Ovary (tissue), 9 donors: ENCODE measurements around the gene HAUS8. TPM values are rescaled to one million over a fixed set of nuclear protein-coding genes. Genes with fewer than 3 reads are reported as not detected.

Source experiments
- DNase-seq, 5 donors: peaks; one replicate each; pipeline ENCODE4 v3.0.0-alpha.2; 2019 to 2020
- H3K27ac ChIP-seq, 2 donors: fragments of 200-600 bp; one replicate each; pipeline versions ENCODE4 v1.5.1 to v1.8.0; 2019 to 2022
- H3K27me3 ChIP-seq: fragments of 200-600 bp; one replicate; pipeline ENCODE4 v1.8.0; 2022
- H3K36me3 ChIP-seq: fragments of 200-600 bp; sonication (generic); one replicate; pipeline ENCODE4 v1.5.1; 2019
- H3K4me1 ChIP-seq: one replicate; pipeline ENCODE4 v1.8.1; 2013; ENCODE audit warnings: mild to moderate bottlenecking, moderate library complexity; ENCODE audit not compliant: insufficient read depth
- H3K4me3 ChIP-seq: fragments of 200-600 bp; sonication (generic); one replicate; pipeline ENCODE4 v1.5.1; 2017
- H3K9me3 ChIP-seq, 2 donors: fragments of 200-600 bp in 1 of 2; sonication (generic) in 1 of 2; one replicate each; pipeline versions ENCODE4 v1.5.1 to v1.8.1; 2013 to 2019; ENCODE audit warnings: mild to moderate bottlenecking in 1 of 2, moderate library complexity in 1 of 2
- EP300 ChIP-seq: sonication (generic); formaldehyde crosslinking; IDR thresholded peaks from one replicate; pipeline ENCODE4 v1.6.1; 2017; ENCODE audit warnings: antibody characterized with exemption
- POLR2A ChIP-seq: fragments of 450-650 bp; IDR thresholded peaks from one replicate; pipeline ENCODE4 v1.6.1; 2017; ENCODE audit warnings: antibody characterized with exemption, mild to moderate bottlenecking, moderate library complexity
- WGBS, 3 donors: extraction: QIAGEN DNeasy Blood & Tissue Kit in 1 of 3; methylation state at CpG; one replicate each; pipeline versions ENCODE4 v1.1.5 to v1.1.7; 2013 to 2017; 5-methylcytosine and 5-hydroxymethylcytosine counted together
- intact Hi-C, 4 donors: fragments of 100-400 bp; cut with DNase I; formaldehyde crosslinking; loops; one replicate each; pipeline versions ENCODE4 v1.11.0 to v1.15.1; 2022 to 2023
- polyA plus RNA-seq, 2 donors: library from polyadenylated mRNA; stranded (reverse); fragments of 200-250 nt in 1 of 2; fragments of 350-450 nt in 1 of 2; fragmentation: Illumina TruSeq in 1 of 2; extraction: RNeasy Lipid Tissue Mini Kit (QIAGEN cat#74804) in 1 of 2; gene quantifications; one replicate each; pipeline ENCODE4 v1.2.3, GENCODE V29; 2013 to 2014
- total RNA-seq, 7 donors: library from RNA; depleted of rRNA in 2 of 7; stranded (reverse); fragments of >200 nt in 2 of 7; fragmentation: NEBNext Ultra II Directional in 3 of 7; extraction: Animal tissue kit (Norgen Biotek cat#: 25700) in 3 of 7; gene quantifications; one replicate each; pipeline versions ENCODE4 v1.1.0 to v1.2.4, GENCODE V29; 2016 to 2023
- TF ChIP-seq, protein P1 (sequence below), 3 donors: fragments of 450-650 bp in 2 of 3; fragments of 200-600 bp in 1 of 3; IDR thresholded peaks; one replicate each; pipeline versions ENCODE4 v1.5.1 to v1.8.0; 2016 to 2022; ENCODE audit warnings: antibody characterized with exemption in 3 of 3, mild to moderate bottlenecking in 1 of 3
- donor health status: DM: no; HTN: no; CAD: no; lungs with moderate emphysema.
- donor health status: DM: no; HTN: no; CAD: no.
- donor health status: Bipolar disorder and iron deficiency.
- donor health status: DM: yes; HTN: yes; CAD: no.
- donor health status: DM: no; HTN: no; CAD: no.
- donor health status: DM: yes; HTN: yes; CAD: no.

The HAUS8 gene
- total and polyA plus RNA-seq, 9 donors: 4.1 to 7.2 (median 5.5) TPM

GRCh38 chr19:17113127-17113785 is 38.0 kb upstream of the HAUS8 start:
- peaks cover 6% of the 10 kb centered on the region for H3K4me1 ChIP-seq
- intact Hi-C loops: no loop called here
- no peak for TF ChIP-seq EP300
- TF ChIP-seq, protein P1, sequence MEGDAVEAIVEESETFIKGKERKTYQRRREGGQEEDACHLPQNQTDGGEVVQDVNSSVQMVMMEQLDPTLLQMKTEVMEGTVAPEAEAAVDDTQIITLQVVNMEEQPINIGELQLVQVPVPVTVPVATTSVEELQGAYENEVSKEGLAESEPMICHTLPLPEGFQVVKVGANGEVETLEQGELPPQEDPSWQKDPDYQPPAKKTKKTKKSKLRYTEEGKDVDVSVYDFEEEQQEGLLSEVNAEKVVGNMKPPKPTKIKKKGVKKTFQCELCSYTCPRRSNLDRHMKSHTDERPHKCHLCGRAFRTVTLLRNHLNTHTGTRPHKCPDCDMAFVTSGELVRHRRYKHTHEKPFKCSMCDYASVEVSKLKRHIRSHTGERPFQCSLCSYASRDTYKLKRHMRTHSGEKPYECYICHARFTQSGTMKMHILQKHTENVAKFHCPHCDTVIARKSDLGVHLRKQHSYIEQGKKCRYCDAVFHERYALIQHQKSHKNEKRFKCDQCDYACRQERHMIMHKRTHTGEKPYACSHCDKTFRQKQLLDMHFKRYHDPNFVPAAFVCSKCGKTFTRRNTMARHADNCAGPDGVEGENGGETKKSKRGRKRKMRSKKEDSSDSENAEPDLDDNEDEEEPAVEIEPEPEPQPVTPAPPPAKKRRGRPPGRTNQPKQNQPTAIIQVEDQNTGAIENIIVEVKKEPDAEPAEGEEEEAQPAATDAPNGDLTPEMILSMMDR (IDR thresholded peaks at IDR 0.05): no peak
- TF ChIP-seq POLR2A: no peak
- H3K4me3 ChIP-seq: no peak overlapping the region
- H3K9me3 ChIP-seq: no peaks in the 10 kb centered on the region
- no peak overlapping the region for H3K27ac ChIP-seq
- WGBS, 3 donors: 90 to 95% (median 91%) methylated on average over 17 of the region's 17 CpGs
- DNase-seq: no peak
- H3K36me3 ChIP-seq: no peaks in the 10 kb centered on the region
- H3K27me3 ChIP-seq: no peaks in the 10 kb centered on the region

DNA sequence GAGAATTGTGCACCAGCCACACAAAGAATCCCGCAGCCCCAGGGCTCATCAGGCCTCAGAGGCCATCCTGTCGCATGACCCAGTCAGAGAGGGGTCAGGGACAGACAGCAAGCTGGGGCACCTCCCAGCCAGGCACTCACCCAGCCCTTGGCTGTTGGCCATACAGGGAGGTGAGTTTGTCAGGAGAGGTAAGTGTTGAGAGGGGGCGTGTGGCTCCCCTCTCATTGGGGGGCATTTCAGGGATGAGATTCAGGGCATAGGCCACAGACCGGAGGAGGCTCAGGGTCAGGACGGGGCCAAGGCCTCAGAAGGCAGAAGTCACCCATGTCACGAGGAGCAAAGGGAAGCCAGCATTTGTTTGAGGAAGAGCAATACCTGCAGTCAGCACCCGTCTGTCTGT is 37.4 kb upstream of the HAUS8 start:
- WGBS, 3 donors: 87 to 89% (median 89%) methylated on average over 7 of the region's 7 CpGs
- H3K4me3 ChIP-seq: no peak overlapping the region
- intact Hi-C loops: no loop called here
- no peak for TF ChIP-seq EP300
- no peak for TF ChIP-seq POLR2A
- TF ChIP-seq, protein P1 (IDR thresholded peaks at IDR 0.05): no peak
- H3K9me3 ChIP-seq: no peaks in the 10 kb centered on the region
- H3K4me1 ChIP-seq: peaks cover 6% of the 10 kb centered on the region
- no peaks in the 10 kb centered on the region for H3K27me3 ChIP-seq
- DNase-seq: no peak
- no peak overlapping the region for H3K27ac ChIP-seq
- H3K36me3 ChIP-seq: no peaks in the 10 kb centered on the region

DNA sequence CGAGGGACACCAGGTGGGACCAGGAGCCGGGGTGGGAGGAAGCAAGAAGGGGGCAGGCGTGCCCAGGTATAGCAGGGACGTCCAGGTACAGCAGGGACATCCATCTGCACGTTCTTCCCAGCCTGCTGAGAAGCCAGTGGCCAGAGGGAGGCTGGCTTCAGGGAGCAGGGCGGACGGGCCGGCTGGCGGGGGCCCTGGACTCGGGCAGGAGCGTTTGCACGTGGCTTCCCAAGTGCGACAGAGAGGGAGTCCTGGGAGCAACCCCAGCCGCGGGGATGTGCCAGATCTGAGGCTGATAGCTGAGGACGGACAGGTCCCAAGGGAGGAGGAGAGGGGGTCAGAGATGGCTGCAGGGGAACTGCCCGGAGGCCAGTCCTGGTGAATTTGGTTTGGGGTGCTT is 37.0 kb upstream of the HAUS8 start:
- TF ChIP-seq, protein P1 (IDR thresholded peaks at IDR 0.05): no peak
- no peak for TF ChIP-seq EP300
- no peak for TF ChIP-seq POLR2A
- DNase-seq: no peak
- H3K36me3 ChIP-seq: no peaks in the 10 kb centered on the region
- no peak overlapping the region for H3K4me3 ChIP-seq
- no peaks in the 10 kb centered on the region for H3K9me3 ChIP-seq
- H3K4me1 ChIP-seq: peaks cover 6% of the 10 kb centered on the region
- intact Hi-C loops: no loop called here
- H3K27ac ChIP-seq: no peak overlapping the region
- H3K27me3 ChIP-seq: no peaks in the 10 kb centered on the region
- WGBS, 3 donors: 77 to 85% (median 82%) methylated on average over 17 of the region's 17 CpGs

DNA sequence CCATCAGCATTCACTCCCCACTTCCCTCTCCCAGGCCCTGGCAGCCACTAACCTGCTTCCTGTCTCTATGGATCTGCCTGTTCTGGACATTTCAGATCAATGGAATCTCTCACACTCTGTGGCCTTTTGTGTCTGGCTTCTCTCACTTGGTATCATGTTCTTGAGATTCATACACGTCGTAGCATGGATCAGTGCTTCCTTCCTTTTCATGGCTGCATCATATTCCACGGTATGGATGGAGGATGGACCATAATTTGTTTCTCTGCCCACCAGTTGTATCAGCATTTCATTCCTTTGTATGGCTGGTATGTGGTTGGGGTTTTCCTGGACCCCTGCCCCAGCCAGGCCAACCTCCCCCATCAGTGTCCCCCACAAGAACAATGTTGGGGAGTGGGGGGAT is 36.5 kb upstream of the HAUS8 start:
- TF ChIP-seq EP300 (no peak), POLR2A (no peak)
- TF ChIP-seq, protein P1 (IDR thresholded peaks at IDR 0.05): no peak
- DNase-seq: no peak
- 75 to 99% (median 80%) methylated on average over 3 of the region's 3 CpGs for WGBS, 3 donors
- H3K27ac ChIP-seq: no peak overlapping the region
- H3K4me1 ChIP-seq: peaks cover 6% of the 10 kb centered on the region
- H3K36me3 ChIP-seq: no peaks in the 10 kb centered on the region
- H3K9me3 ChIP-seq: no peaks in the 10 kb centered on the region
- no peaks in the 10 kb centered on the region for H3K27me3 ChIP-seq
- intact Hi-C loops: no loop called here
- no peak overlapping the region for H3K4me3 ChIP-seq
